ENCODE data around the gene CCDC92.

The CCDC92 gene

DNA sequence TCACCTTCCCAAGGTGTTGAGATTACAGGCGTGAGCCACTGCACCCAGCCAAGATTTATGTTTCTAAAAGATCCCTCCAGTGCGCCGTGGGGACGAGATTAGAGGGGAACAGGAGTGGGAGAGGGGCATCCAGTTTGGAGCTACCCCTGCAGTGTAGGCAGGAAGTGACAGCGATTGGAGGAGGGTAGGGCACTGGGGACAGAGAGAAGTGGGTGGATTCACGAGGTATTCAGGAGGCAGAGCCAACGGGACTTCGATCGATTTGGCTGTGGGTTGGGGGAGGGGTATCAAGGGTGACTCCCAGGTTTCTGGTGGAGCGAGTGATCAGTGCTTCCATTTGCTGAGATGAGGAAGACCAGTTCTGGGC is 82.1 kb downstream of the CCDC92 start:
- TF ChIP-seq, protein P1, sequence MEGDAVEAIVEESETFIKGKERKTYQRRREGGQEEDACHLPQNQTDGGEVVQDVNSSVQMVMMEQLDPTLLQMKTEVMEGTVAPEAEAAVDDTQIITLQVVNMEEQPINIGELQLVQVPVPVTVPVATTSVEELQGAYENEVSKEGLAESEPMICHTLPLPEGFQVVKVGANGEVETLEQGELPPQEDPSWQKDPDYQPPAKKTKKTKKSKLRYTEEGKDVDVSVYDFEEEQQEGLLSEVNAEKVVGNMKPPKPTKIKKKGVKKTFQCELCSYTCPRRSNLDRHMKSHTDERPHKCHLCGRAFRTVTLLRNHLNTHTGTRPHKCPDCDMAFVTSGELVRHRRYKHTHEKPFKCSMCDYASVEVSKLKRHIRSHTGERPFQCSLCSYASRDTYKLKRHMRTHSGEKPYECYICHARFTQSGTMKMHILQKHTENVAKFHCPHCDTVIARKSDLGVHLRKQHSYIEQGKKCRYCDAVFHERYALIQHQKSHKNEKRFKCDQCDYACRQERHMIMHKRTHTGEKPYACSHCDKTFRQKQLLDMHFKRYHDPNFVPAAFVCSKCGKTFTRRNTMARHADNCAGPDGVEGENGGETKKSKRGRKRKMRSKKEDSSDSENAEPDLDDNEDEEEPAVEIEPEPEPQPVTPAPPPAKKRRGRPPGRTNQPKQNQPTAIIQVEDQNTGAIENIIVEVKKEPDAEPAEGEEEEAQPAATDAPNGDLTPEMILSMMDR (IDR thresholded peaks at IDR 0.05; ENCODE audit: insufficient read depth, low read depth, low read length, missing control alignments): no peak
- H3K4me3 ChIP-seq (ENCODE audit: low read depth, low read length): no peak overlapping the region
- no peak for DNase-seq (ENCODE audit: low read depth)

DNA sequence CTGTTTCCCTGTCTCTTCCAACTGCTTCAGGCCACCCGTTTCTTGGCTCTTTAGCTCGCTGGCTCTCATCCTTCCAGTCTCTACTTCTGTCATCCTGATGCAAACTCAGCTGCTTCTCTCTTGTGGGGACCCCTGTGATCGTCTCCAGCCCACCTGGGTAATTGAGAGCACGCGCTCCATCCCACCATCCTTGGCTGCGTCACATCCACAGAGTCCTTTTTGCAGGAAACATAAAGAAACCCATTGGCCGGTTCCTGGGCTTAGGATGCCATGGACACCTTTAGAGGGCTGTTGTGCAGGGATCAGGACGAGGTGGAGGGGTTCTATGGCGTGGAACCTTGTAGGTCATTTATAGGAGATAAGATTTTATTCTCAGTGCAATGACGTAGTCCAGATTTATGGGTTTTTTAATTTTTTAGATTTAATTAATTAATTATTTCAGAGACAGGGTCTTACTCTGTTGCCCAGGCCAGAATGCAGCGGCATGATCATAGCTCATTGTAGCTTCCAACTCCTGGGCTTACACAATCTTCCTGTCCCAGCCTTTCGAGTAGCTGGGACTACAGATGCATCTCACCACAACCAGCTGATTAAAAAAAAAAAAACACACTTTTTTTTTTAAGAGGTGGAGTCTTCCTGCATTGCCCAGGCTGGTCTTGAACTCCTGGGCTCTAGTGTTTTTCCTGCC is 82.6 kb downstream of the CCDC92 start:
- TF ChIP-seq, protein P1 (IDR thresholded peaks at IDR 0.05; ENCODE audit: insufficient read depth, low read depth, low read length, missing control alignments): no peak

DNA sequence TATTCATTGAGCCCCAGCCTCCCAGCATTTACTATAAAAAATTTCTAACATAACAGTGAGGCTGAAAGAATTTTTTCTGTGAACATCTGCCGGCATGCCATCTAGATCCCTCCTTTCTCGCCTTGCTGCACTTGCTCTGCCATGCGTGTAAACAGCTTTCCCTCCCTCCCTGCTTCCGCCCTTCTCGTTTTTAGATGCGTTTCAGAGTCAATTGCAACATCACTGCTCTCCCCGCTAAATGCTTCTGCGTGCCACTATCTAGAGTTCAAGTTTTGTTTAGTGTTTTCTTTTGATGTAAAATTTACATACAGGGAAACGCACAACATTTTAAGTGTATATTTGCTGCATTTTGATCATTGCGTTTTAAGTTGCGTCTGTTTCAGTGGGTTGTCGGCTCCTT is 83.6 kb downstream of the CCDC92 start:
- DNase-seq (ENCODE audit: low read depth): no peak
- TF ChIP-seq, protein P1 (IDR thresholded peaks at IDR 0.05; ENCODE audit: insufficient read depth, low read depth, low read length, missing control alignments): no peak
- H3K4me3 ChIP-seq (ENCODE audit: low read depth, low read length): no peak overlapping the region

More for the DNA sequence above, 82.6 kb downstream of the CCDC92 start:
- H3K4me3 ChIP-seq (ENCODE audit: low read depth, low read length): no peak overlapping the region
- DNase-seq (ENCODE audit: low read depth): no peak

DNA sequence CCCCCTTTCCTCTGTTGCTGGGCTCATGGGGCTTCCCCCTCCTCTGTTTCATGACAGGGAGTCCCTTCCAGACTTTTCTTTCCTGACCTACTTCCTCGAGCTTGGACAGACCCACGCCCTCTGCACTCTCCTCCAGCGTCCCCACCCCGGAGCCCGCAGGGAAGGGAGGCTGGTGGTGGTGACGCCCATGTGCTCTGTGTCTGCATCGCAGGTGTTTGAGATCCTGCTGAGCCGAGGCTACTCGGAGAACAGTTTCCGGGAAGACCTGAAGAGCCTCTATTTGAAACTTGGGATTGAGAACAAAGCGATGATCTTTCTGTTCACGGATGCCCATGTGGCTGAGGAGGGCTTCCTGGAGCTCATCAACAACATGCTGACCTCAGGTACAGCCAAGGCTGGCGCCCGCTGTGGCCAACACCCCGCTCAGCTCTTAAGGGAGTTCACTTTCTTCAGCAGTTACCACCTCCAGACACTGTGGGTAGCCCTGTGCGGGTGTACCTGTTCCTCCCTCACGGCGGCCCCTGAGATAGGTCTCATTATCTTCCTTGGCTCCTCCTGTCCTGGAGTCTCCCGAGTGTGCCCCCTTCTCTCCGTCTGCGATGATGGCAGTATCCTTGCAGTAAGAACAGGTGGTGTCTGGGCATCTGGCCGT is 85.6 kb downstream of the CCDC92 start:
- DNase-seq (ENCODE audit: low read depth): no peak
- no peak overlapping the region for H3K4me3 ChIP-seq (ENCODE audit: low read depth, low read length)
- TF ChIP-seq, protein P1 (IDR thresholded peaks at IDR 0.05; ENCODE audit: insufficient read depth, low read depth, low read length, missing control alignments): no peak

DNA sequence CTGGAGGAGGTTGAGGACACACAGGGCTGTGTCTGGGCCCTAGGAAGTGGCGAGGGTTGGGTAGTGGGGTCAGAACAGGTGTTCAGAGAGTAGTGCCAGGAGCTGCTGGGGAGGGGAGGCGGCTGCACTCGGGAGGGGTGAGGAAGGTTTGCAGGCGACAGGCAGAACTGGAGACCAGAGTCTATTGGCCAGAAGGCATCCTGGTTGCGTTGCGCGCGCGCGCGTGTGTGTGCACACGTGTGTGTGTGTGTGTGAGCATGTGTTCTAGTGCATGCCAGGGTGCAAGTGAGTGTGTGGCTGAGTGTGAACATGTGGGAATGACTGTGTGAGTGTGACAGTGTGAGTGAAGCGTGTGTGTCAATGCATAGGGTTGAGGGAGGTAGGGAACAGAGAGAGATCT is 86.4 kb downstream of the CCDC92 start:
- no peak for DNase-seq (ENCODE audit: low read depth)
- TF ChIP-seq, protein P1 (IDR thresholded peaks at IDR 0.05; ENCODE audit: insufficient read depth, low read depth, low read length, missing control alignments): no peak
- no peak overlapping the region for H3K4me3 ChIP-seq (ENCODE audit: low read depth, low read length)

Data from GM12865 (cell line).